Right lobe of liver (tissue), 6 donors: ENCODE results near the gene DENND2A. TPM values are rescaled to one million over a fixed set of nuclear protein-coding genes. Genes with fewer than 3 reads are reported as not detected.

ENCODE experiments used
- ATAC-seq, 4 donors: fragments of 200-7000 bp; cut with Tn5 transposase; one replicate each; pipeline ENCODE4 v1.9.1; 2020; ENCODE audit warnings: mild to moderate bottlenecking in 4 of 4, moderate library complexity in 4 of 4
- DNase-seq, 3 donors: peaks; one replicate each; pipeline ENCODE4 v3.0.0-alpha.2; 2020
- H3K27ac ChIP-seq, 3 donors: fragments of 200-600 bp; one replicate each; pipeline ENCODE4 v1.8.0; 2022
- H3K27me3 ChIP-seq, 2 donors: fragments of 200-600 bp; one replicate each; pipeline ENCODE4 v1.8.0; 2022
- H3K36me3 ChIP-seq, 4 donors: fragments of 200-600 bp; sonication (generic) in 1 of 4; one replicate each; pipeline versions ENCODE4 v1.5.1 to v1.8.0; 2017 to 2022; ENCODE audit warnings: control low read depth in 1 of 4
- H3K4me1 ChIP-seq, 4 donors: fragments of 200-600 bp; sonication (generic) in 1 of 4; one replicate each; pipeline versions ENCODE4 v1.5.1 to v1.8.0; 2017 to 2022; ENCODE audit warnings: control low read depth in 1 of 4
- H3K4me3 ChIP-seq, 3 donors: fragments of 200-600 bp; one replicate each; pipeline ENCODE4 v1.8.0; 2022
- H3K9me3 ChIP-seq, 4 donors: fragments of 200-600 bp; sonication (generic) in 1 of 4; one replicate each; pipeline versions ENCODE4 v1.5.1 to v1.8.0; 2017 to 2022; ENCODE audit warnings: control low read depth in 1 of 4
- POLR2A ChIP-seq: fragments of 450-650 bp; IDR thresholded peaks from one replicate; pipeline ENCODE4 v1.6.1; 2017; ENCODE audit warnings: antibody characterized with exemption, mild to moderate bottlenecking
- WGBS: methylation state at CpG from one replicate; pipeline ENCODE4 v1.1.6; 2018; ENCODE audit warnings: low coverage, low lambda C conversion rate; ENCODE audit not compliant: insufficient coverage; ENCODE audit errors: missing lambda C conversion rate; 5-methylcytosine and 5-hydroxymethylcytosine counted together
- intact Hi-C, 2 donors: fragments of 100-400 bp; cut with DNase I; formaldehyde crosslinking; loops; one replicate each; pipeline versions ENCODE4 v1.11.2 to v1.14.1; 2022
- total RNA-seq, 6 experiments: library from RNA; depleted of rRNA in 2 of 6; stranded (reverse); fragments of >200 nt in 2 of 6; fragmentation: NEBNext Ultra II Directional in 3 of 6; extraction: Animal tissue kit (Norgen Biotek cat#: 25700) in 3 of 6; gene quantifications; one replicate each; pipeline versions ENCODE4 v1.1.0 to v1.2.4, GENCODE V29; 2016 to 2023
- TF ChIP-seq, protein P1 (sequence below), 4 donors: fragments of 200-600 bp in 3 of 4; fragments of 450-650 bp in 1 of 4; IDR thresholded peaks; one replicate each; pipeline versions ENCODE4 v1.5.1 to v1.8.0; 2016 to 2022; ENCODE audit warnings: antibody characterized with exemption in 4 of 4, mild to moderate bottlenecking in 2 of 4
- donor health status: DM: no; HTN: yes; CAD: no.
- donor health status: DM: no; HTN: no; CAD: no.
- donor health status: DM: no; HTN: no; CAD: no.
- donor health status: DM: no; HTN: yes; CAD: no.
- donor health status: DM: no; HTN: yes; CAD: no.

DENND2A gene
- total RNA-seq, 6 experiments from 2014 or later, result 1.4 to 3.6 (median 2.4) TPM

DNA sequence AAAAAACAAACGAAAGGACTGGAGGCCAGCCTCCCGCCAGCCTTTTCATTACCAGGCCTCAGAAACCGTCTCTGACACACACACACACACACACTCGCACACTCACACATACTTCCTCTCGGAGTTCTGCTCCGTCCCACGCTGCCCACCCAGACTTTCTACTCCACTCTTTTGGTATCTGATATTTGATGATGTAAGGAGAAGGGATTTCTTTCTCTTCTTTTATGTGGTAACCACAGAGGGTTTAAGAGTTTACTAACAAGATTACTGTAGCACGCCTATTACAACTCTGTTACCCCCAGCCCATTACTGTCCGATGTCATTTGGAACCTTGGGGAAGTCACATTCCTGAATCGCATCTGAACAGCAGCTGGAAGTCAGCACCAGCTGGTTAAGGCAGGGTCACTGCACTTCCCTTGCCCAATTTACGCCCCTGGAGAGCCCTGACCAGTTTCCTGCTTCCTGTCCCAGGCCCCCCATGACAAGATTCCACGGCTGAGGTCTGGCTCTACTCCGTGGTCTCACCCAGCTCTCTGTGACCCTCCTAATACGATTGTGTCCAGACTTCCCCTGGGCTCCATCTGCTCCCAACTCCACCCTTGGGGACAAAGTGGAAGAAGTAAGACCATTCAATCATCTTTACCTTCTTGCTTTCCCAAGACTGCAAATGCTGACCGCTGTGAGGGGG, 1.1 kb downstream of the DENND2A start:
- no peaks in the 10 kb centered on the region for H3K9me3 ChIP-seq
- H3K4me3 ChIP-seq, result peak overlapping the region; percentile 39 to 47 (median 40)
- peak overlapping the region in 2 of 3 donors; percentile 59 to 70 for H3K27ac ChIP-seq
- no peak for DNase-seq
- H3K4me1 ChIP-seq, result no peaks in the 10 kb centered on the region
- H3K27me3 ChIP-seq, result peaks cover 0 to 4% of the 10 kb centered on the region in 2 donors
- peak; percentile 6 to 42 (median 34) for ATAC-seq
- intact Hi-C loops, result loop anchor here in 1 of 2 donors (10.0 kb wide), 1 partner anchor 55 kb away; no protein-coding TSS in a partner anchor
- no peaks in the 10 kb centered on the region for H3K36me3 ChIP-seq
- TF ChIP-seq, protein P1, sequence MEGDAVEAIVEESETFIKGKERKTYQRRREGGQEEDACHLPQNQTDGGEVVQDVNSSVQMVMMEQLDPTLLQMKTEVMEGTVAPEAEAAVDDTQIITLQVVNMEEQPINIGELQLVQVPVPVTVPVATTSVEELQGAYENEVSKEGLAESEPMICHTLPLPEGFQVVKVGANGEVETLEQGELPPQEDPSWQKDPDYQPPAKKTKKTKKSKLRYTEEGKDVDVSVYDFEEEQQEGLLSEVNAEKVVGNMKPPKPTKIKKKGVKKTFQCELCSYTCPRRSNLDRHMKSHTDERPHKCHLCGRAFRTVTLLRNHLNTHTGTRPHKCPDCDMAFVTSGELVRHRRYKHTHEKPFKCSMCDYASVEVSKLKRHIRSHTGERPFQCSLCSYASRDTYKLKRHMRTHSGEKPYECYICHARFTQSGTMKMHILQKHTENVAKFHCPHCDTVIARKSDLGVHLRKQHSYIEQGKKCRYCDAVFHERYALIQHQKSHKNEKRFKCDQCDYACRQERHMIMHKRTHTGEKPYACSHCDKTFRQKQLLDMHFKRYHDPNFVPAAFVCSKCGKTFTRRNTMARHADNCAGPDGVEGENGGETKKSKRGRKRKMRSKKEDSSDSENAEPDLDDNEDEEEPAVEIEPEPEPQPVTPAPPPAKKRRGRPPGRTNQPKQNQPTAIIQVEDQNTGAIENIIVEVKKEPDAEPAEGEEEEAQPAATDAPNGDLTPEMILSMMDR (IDR thresholded peaks at IDR 0.05), result no peak
- no peak for TF ChIP-seq POLR2A
- 20% methylated on average over 14 of the region's 15 CpGs for WGBS

DNA sequence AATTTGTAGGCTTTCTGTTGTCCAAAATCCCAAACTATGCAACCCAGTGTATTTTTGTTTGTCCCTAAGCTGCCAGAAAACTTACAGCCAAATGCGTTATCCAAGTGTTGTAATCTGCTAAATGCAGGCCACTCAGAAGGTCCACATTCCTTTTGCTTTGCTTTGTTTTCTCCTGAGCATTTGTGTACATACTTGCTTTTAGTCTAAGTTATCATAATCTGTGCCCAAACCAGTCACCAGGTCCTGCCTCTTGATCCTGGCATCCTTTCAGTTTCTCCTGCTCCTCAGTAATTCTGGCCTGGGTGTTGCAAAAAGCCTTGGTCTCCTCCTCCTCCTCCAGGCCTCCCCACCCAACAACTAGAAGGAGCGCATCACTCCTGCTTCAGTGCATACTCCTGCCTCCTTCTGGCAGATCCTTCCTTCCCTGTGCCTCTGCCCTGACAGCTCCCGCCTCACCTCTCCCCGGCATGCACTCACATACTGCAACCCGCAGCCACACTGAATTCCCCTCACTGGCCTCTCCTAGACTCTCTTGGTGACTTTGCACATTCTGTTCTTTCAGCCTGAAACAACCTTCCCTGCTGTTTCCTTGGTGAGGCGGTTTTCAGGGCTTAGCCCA, 2.3 kb downstream of the DENND2A start:
- intact Hi-C loops, result loop anchor here in 1 of 2 donors (10.0 kb wide), 1 partner anchor 53 kb away; no protein-coding TSS in a partner anchor
- Histone ChIP-seq H3K4me1 (no peaks in the 10 kb centered on the region), H3K9me3 (no peaks in the 10 kb centered on the region), H3K27ac (peak overlapping the region in 2 of 3 donors; percentile 18 to 70), H3K36me3 (no peaks in the 10 kb centered on the region), H3K4me3 (no peak overlapping the region), H3K27me3 (peaks cover 0 to 4% of the 10 kb centered on the region in 2 donors)
- 64% methylated on average over 5 of the region's 6 CpGs for WGBS
- TF ChIP-seq, protein P1 (IDR thresholded peaks at IDR 0.05), result no peak
- no peak for TF ChIP-seq POLR2A
- DNase-seq (no peak), ATAC-seq (no peak)

DNA sequence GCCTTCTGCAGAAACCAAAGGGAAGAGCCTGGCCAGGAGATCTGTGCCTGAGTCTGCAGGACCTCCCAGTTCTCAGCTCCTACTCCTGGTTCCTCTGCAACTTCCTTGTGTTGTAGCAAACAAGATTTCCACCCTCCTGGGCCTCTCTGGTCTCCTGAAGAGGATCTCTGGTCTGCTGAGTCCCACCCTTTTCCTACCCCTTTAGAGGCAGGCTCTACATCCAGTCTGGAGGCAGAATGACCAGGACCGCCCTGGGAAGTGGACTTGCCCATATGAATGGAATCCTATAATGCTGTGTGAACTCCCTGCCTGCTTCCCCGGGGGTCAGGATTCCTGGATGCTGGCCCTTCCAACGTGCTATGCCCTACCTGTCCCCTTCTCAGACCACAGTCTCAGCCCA, 3.2 kb downstream of the DENND2A start:
- H3K36me3 ChIP-seq, result no peaks in the 10 kb centered on the region
- TF ChIP-seq, protein P1 (IDR thresholded peaks at IDR 0.05), result no peak
- no peak for TF ChIP-seq POLR2A
- ATAC-seq, result no peak
- no peak overlapping the region for H3K4me3 ChIP-seq
- H3K4me1 ChIP-seq, result no peaks in the 10 kb centered on the region
- H3K27ac ChIP-seq, result no peak overlapping the region
- intact Hi-C loops, result loop anchor here in 1 of 2 donors (10.0 kb wide), 1 partner anchor 53 kb away; no protein-coding TSS in a partner anchor
- peaks cover 0 to 4% of the 10 kb centered on the region in 2 donors for H3K27me3 ChIP-seq
- no peak for DNase-seq
- 40% methylated on average over 1 of the region's 3 CpGs for WGBS
- H3K9me3 ChIP-seq, result no peaks in the 10 kb centered on the region

DNA sequence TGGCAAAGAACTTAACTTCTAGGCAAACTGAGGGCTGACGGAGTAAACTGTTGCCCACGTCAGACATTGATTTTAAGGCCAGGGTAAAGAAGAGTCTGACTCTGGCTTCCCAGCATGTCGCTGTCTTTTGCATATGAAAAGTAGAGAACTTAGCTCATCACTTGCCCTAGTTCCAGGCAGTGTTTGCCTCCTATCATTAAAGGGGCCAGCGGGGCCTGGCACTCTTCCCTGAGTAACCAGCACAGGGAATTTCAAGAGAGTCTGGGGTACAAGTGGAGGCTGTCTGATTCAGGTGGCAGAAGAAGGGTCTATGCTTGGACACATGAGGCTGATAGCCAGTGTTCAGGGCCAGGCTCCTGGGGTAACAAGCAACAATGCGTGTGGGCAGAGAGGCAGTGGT, 4.8 kb downstream of the DENND2A start:
- Histone ChIP-seq H3K4me1 (no peaks in the 10 kb centered on the region), H3K4me3 (no peak overlapping the region), H3K27me3 (peaks cover 0 to 4% of the 10 kb centered on the region in 2 donors), H3K27ac (no peak overlapping the region), H3K36me3 (no peaks in the 10 kb centered on the region), H3K9me3 (no peaks in the 10 kb centered on the region)
- no peak for DNase-seq
- no peak for ATAC-seq
- intact Hi-C loops, result loop anchor here in 1 of 2 donors (10.0 kb wide), 1 partner anchor 51 kb away; no protein-coding TSS in a partner anchor
- no peak for TF ChIP-seq POLR2A
- TF ChIP-seq, protein P1 (IDR thresholded peaks at IDR 0.05), result no peak
- 50% methylated on average over 1 of the region's 5 CpGs for WGBS
